NB4 (cell line): ENCODE results near the gene RUFY1.

ENCODE experiments used
- CTCF ChIP-seq: IDR thresholded peaks from one replicate; pipeline ENCODE4 v1.5.1; 2012; ENCODE audit warnings: low read depth, low read length
- MAX ChIP-seq: IDR thresholded peaks from 2 replicates; pipeline ENCODE4 v1.6.1; 2011; ENCODE audit warnings: low read depth, low read length
- MYC ChIP-seq: IDR thresholded peaks from 2 replicates; pipeline ENCODE4 v1.6.1; 2011; ENCODE audit warnings: low read depth, low read length
- POLR2A ChIP-seq: IDR thresholded peaks from 2 replicates; pipeline ENCODE4 v1.6.1; 2011; ENCODE audit warnings: mild to moderate bottlenecking; ENCODE audit not compliant: insufficient read length; ENCODE audit errors: extremely low read depth

GRCh38 chr5:179564526-179564925 is 14.2 kb downstream of the RUFY1 start:
- TF ChIP-seq POLR2A (no peak), CTCF (no peak), MYC (no peak), MAX (no peak)
